ENCODE measurements around the gene SLC9C1.

The SLC9C1 gene

GRCh38 chr3:112090887-112091586, 203.0 kb downstream of the SLC9C1 start:
- H3K4me3 ChIP-seq (ENCODE audit: control insufficient read depth, low read depth, low read length): no peak overlapping the region
- no peak for DNase-seq (ENCODE audit: low read depth)
- no peak for TF ChIP-seq CTCF (conservative IDR thresholded peaks at IDR 0.05; ENCODE audit: control insufficient read depth, insufficient read depth, low read depth, low read length)
